GM12872 (cell line): ENCODE results near the gene CR1.

Experiments
- TF ChIP-seq, protein P1 (sequence below): IDR thresholded peaks from 3 replicates; pipeline ENCODE4 v1.5.1; 2011; ENCODE audit warnings: low read depth, mild to moderate bottlenecking, low read length, moderate library complexity; ENCODE audit not compliant: insufficient read depth

The CR1 gene

DNA sequence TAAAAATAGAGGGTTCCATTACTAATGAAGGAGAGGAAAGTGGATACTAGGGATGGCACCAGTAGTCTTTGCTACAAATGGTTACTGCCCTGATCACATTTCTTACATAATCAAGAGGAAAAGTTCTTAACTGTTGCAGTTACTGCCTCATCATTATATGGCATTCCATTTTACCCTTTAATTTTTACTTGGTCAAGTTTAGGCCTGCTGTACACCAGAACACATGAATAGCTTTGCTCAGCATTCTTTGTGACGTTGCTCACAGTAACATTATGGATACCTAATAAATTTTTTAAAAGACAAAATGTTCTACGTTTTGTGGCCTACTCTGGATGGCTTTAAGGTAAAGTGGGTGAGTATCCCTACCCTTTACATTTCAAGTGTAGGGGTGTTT is 110.4 kb downstream of the CR1 start:
- TF ChIP-seq, protein P1, sequence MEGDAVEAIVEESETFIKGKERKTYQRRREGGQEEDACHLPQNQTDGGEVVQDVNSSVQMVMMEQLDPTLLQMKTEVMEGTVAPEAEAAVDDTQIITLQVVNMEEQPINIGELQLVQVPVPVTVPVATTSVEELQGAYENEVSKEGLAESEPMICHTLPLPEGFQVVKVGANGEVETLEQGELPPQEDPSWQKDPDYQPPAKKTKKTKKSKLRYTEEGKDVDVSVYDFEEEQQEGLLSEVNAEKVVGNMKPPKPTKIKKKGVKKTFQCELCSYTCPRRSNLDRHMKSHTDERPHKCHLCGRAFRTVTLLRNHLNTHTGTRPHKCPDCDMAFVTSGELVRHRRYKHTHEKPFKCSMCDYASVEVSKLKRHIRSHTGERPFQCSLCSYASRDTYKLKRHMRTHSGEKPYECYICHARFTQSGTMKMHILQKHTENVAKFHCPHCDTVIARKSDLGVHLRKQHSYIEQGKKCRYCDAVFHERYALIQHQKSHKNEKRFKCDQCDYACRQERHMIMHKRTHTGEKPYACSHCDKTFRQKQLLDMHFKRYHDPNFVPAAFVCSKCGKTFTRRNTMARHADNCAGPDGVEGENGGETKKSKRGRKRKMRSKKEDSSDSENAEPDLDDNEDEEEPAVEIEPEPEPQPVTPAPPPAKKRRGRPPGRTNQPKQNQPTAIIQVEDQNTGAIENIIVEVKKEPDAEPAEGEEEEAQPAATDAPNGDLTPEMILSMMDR = no peak

DNA sequence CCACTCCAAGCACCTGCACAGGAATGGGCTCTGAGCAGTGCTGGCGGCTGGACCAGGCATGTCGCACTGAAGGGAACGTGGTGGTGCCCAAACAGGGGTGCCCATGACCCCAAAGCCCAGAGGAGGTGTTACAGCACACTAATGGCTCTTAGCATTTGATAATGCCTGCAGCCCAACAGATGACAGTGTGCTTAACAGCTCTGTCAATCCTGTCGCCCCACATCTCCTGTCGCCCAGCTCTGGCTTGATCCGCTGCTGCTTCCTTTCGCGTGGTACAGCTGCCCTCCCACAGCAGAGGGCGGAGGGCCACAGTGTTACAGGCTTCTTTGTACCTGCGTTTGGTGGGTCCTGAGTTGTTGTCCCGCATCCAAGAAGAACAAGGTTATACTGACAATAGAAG is 116.8 kb downstream of the CR1 start:
- TF ChIP-seq, protein P1 = no peak

DNA sequence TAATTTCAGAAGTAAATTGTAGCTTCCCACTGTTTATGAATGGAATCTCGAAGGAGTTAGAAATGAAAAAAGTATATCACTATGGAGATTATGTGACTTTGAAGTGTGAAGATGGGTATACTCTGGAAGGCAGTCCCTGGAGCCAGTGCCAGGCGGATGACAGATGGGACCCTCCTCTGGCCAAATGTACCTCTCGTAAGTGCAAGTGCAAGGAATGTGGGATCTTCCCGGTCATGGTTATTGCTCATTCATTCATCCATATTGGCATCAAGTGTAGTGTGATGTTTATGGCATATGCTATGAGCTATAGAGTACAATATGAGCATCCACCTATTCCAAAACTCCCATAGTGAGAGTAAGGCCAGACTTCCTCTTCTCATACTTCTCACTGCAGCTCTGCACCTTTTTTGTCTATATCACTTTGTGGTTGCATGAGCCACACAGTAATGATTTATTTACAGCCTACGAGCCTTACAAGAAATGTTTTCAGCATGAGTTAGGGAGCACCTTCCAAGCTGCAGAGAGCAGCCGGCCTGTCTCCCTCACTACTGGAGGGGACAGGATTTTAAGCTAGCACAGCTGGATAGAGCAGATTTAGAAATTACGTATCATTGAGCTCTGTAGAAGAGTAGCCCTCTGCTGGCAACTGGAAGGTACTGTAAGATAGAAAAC is 124.0 kb downstream of the CR1 start:
- TF ChIP-seq, protein P1 = peak; percentile 86

DNA sequence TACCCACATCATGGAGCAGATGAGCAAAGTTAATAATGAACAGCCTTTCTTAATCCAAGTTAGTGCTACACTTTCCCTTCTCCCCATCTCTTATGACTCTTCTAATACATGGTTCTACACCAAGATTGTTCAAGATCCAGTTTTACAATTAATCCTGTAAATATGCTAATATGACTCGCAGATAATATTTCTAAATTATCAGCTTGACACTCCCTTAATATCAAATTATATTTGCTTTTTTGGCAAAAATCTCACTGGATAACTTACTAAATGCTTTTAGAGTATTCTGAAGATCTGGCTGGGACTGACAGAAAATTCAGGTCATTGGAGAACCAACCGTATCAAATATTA is 124.6 kb downstream of the CR1 start:
- TF ChIP-seq, protein P1 = no peak

DNA sequence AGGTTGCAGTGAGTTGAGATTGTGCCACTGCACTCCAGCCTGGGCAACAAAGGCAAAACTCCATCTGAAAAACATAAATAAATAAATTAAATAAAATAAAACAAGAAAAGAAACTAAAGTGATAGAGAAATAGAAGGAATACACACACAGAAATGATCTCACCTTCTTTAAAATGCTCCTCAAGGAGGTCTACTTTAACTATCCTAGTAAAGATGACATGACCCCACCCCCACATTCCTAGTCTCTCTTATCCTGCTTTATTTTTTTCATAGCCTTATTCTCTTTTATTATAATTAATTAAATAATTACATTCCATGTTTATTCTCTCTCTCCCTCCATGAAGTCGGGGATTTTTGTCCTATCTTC is 131.0 kb downstream of the CR1 start:
- TF ChIP-seq, protein P1 = no peak

DNA sequence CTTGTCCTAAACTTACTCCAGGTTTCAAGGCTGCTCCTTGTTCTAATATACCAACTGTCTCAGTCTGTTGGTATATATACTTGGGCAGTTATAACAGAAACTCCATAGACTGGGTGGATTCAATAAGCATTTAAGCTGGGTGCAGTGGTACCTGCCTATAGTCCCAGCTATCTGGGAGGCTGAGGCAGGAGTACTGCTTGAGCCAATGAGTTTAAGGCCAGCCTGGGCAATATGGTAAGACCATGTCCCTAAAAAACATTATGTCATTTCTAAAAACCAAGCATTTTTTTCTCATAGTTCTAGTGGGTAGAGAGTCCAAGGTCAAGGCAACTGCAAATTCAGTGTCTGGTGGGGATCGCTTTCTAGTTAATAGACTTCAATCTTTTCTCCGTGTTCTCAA is 131.5 kb downstream of the CR1 start:
- TF ChIP-seq, protein P1 = no peak

DNA sequence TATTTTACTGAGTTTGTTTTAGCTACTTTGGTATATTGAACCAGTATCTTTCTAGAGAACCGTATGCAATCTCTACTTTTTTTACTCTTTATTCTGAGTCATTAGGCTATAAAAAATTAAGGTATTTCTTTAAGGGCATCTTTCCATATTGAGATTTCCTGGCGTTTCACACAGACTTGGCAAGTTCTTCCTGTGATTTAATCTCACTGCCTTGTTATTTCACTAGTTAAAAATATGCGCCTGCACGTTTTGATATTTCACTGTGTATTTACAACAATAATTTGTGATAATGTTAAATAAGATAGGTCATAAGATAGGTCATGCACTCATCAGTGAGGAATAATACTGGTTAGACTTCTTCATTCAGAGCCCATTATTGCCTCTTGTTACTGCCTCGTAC is 132.8 kb downstream of the CR1 start:
- TF ChIP-seq, protein P1 = no peak
